ENCODE data around the gene SETD1A.

Gene SETD1A

GRCh38 chr16:30972872-30973271, 15.3 kb downstream of the SETD1A start:
- CTCF ChIA-PET: interaction anchor here (1.0 to 1.6 kb wide), 3 partner anchors 8 to 12 kb away, joined by 4 to 9 read pairs (median 5); partner anchors contain the start of gene HSD3B7
- Histone ChIP-seq H3K36me3 (ENCODE audit: control insufficient read depth in 4 of 4, insufficient read depth in 4 of 4, low read length in 3 of 4) (peaks cover 23 to 85% (median 66%) of the 10 kb centered on the region in 4 experiments), H3K4me3 (ENCODE audit: control insufficient read depth in 1 of 7, extremely low read depth in 1 of 7, insufficient read depth in 4 of 7, low read depth in 2 of 7, low read length in 6 of 7) (no peak overlapping the region), H3K27me3 (replicated peaks in 2 of 5; ENCODE audit: control insufficient read depth in 4 of 5, insufficient read depth in 5 of 5, low read length in 4 of 5) (no peaks in the 10 kb centered on the region), H3K4me1 (ENCODE audit: control extremely low read depth in 1 of 4, control insufficient read depth in 4 of 4, insufficient read depth in 4 of 4, low read length in 3 of 4) (no peaks in the 10 kb centered on the region), H3K9me3 (ENCODE audit: control extremely low read depth in 1 of 5, control insufficient read depth in 4 of 5, insufficient read depth in 2 of 5, low read depth in 1 of 5, low read length in 4 of 5) (no peaks in the 10 kb centered on the region), H3K27ac (ENCODE audit: insufficient read depth in 1 of 2, low read depth in 1 of 2, low read length in 2 of 2, poor library complexity in 1 of 2, severe bottlenecking in 2 of 2) (no peak overlapping the region)
- DNase-seq: peak in 1 of 3 donors; percentile 28
- WGBS (ENCODE audit: insufficient coverage): 97% methylated on average over 7 of the region's 7 CpGs
- POLR2A ChIA-PET: no interaction called here

- Histone ChIP-seq H3K27ac (ENCODE audit: insufficient read depth in 1 of 2, low read depth in 1 of 2, low read length in 2 of 2, poor library complexity in 1 of 2, severe bottlenecking in 2 of 2) (no peak overlapping the region), H3K9me3 (ENCODE audit: control extremely low read depth in 1 of 5, control insufficient read depth in 4 of 5, insufficient read depth in 2 of 5, low read depth in 1 of 5, low read length in 4 of 5) (no peaks in the 10 kb centered on the region), H3K4me3 (ENCODE audit: control insufficient read depth in 1 of 7, extremely low read depth in 1 of 7, insufficient read depth in 4 of 7, low read depth in 2 of 7, low read length in 6 of 7) (no peak overlapping the region), H3K4me1 (ENCODE audit: control extremely low read depth in 1 of 4, control insufficient read depth in 4 of 4, insufficient read depth in 4 of 4, low read length in 3 of 4) (no peaks in the 10 kb centered on the region), H3K36me3 (ENCODE audit: control insufficient read depth in 4 of 4, insufficient read depth in 4 of 4, low read length in 3 of 4) (peaks cover 27 to 86% (median 71%) of the 10 kb centered on the region in 4 experiments), H3K27me3 (replicated peaks in 2 of 5; ENCODE audit: control insufficient read depth in 4 of 5, insufficient read depth in 5 of 5, low read length in 4 of 5) (no peaks in the 10 kb centered on the region)
- DNase-seq: no peak
- 96% methylated on average over 4 of the region's 6 CpGs for WGBS (ENCODE audit: insufficient coverage)
- ChIA-PET POLR2A (no interaction called here), CTCF (interaction anchor here (1.8 kb wide), 1 partner anchor 11 kb away, joined by 12 read pairs; the partner anchor contains the start of gene HSD3B7)
These were observed 16.8 kb downstream of the SETD1A start for GRCh38 chr16:30974348-30974747.

DNA sequence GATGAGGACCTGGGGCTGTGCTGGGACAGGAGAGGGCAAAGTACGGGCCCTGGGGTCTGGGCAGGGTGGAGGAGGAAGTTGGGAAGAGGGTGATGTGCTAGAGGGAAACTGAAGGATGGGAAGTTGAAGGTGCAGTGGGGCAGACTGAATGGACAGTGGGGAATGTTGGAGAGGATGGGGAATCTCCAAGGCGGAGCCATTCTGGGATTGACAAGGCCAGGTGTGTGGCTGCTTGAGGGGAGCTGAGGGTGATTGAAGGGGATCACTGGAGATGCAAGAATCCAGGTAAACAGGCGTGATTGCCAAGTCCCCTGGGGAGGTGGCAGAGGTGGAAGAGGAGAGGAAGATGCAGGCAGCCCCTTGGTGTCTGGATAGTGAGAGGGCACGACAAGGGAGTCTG, 18.9 kb downstream of the SETD1A start:
- Histone ChIP-seq H3K36me3 (ENCODE audit: control insufficient read depth in 4 of 4, insufficient read depth in 4 of 4, low read length in 3 of 4) (peaks cover 21 to 87% (median 71%) of the 10 kb centered on the region in 4 experiments), H3K9me3 (ENCODE audit: control extremely low read depth in 1 of 5, control insufficient read depth in 4 of 5, insufficient read depth in 2 of 5, low read depth in 1 of 5, low read length in 4 of 5) (no peaks in the 10 kb centered on the region), H3K27me3 (replicated peaks in 2 of 5; ENCODE audit: control insufficient read depth in 4 of 5, insufficient read depth in 5 of 5, low read length in 4 of 5) (no peaks in the 10 kb centered on the region), H3K4me1 (ENCODE audit: control extremely low read depth in 1 of 4, control insufficient read depth in 4 of 4, insufficient read depth in 4 of 4, low read length in 3 of 4) (no peaks in the 10 kb centered on the region), H3K4me3 (ENCODE audit: control insufficient read depth in 1 of 7, extremely low read depth in 1 of 7, insufficient read depth in 4 of 7, low read depth in 2 of 7, low read length in 6 of 7) (no peak overlapping the region), H3K27ac (ENCODE audit: insufficient read depth in 1 of 2, low read depth in 1 of 2, low read length in 2 of 2, poor library complexity in 1 of 2, severe bottlenecking in 2 of 2) (no peak overlapping the region)
- POLR2A ChIA-PET: no interaction called here
- CTCF ChIA-PET: interaction anchor here (1.9 kb wide), 1 partner anchor 23 kb away, joined by 5 read pairs; no protein-coding TSS in a partner anchor
- no peak for DNase-seq
- 100% methylated on average over 4 of the region's 4 CpGs for WGBS (ENCODE audit: insufficient coverage)

- ChIA-PET CTCF (interaction anchor here (0.9 to 1.0 kb wide), 2 partner anchors 39 to 325 kb away, joined by 4 to 6 read pairs; no protein-coding TSS in a partner anchor), POLR2A (no interaction called here)
- Histone ChIP-seq H3K27me3 (replicated peaks in 2 of 5; ENCODE audit: control insufficient read depth in 4 of 5, insufficient read depth in 5 of 5, low read length in 4 of 5) (no peaks in the 10 kb centered on the region), H3K9me3 (ENCODE audit: control extremely low read depth in 1 of 5, control insufficient read depth in 4 of 5, insufficient read depth in 2 of 5, low read depth in 1 of 5, low read length in 4 of 5) (no peaks in the 10 kb centered on the region), H3K4me3 (ENCODE audit: control insufficient read depth in 1 of 7, extremely low read depth in 1 of 7, insufficient read depth in 4 of 7, low read depth in 2 of 7, low read length in 6 of 7) (no peak overlapping the region), H3K36me3 (ENCODE audit: control insufficient read depth in 4 of 4, insufficient read depth in 4 of 4, low read length in 3 of 4) (peaks cover 23 to 87% (median 71%) of the 10 kb centered on the region in 4 experiments), H3K27ac (ENCODE audit: insufficient read depth in 1 of 2, low read depth in 1 of 2, low read length in 2 of 2, poor library complexity in 1 of 2, severe bottlenecking in 2 of 2) (no peak overlapping the region), H3K4me1 (ENCODE audit: control extremely low read depth in 1 of 4, control insufficient read depth in 4 of 4, insufficient read depth in 4 of 4, low read length in 3 of 4) (no peaks in the 10 kb centered on the region)
- DNase-seq: peak in 2 of 3 donors; percentile 36 to 49
- 99% methylated on average over 15 of the region's 17 CpGs for whole genome bisulfite sequencing (ENCODE audit: insufficient coverage)
These were observed 19.9 kb downstream of the SETD1A start for GRCh38 chr16:30977502-30977901.

DNA sequence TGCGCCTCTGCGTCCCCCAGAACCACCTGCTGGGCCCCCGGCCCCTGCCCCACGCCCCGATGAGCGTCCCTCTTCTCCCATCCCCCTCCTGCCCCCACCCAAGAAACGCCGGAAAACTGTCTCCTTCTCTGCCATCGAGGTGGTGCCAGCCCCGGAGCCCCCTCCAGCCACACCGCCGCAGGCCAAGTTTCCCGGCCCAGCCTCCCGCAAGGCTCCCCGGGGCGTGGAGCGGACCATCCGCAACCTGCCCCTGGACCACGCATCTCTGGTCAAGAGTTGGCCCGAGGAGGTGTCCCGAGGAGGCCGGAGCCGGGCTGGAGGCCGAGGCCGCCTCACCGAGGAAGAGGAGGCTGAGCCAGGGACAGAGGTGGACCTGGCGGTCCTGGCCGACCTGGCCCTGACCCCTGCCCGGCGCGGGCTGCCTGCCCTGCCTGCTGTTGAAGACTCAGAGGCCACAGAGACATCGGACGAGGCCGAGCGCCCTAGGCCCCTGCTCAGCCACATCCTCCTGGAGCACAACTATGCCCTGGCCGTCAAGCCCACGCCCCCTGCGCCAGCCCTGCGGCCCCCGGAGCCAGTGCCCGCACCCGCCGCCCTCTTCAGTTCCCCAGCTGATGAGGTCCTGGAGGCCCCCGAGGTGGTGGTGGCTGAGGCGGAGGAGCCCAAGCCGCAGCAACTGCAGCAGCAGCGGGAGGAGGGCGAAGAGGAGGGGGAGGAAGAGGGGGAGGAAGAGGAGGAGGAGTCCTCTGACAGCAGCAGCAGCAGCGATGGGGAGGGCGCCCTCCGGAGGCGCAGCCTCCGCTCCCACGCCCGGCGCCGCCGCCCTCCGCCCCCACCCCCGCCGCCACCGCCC, 21.8 kb downstream of the SETD1A start:
- peaks cover 0 to 7% (median 5%) of the 10 kb centered on the region in 4 experiments for H3K4me1 ChIP-seq (ENCODE audit: control extremely low read depth in 1 of 4, control insufficient read depth in 4 of 4, insufficient read depth in 4 of 4, low read length in 3 of 4)
- H3K4me3 ChIP-seq (ENCODE audit: control insufficient read depth in 1 of 7, extremely low read depth in 1 of 7, insufficient read depth in 4 of 7, low read depth in 2 of 7, low read length in 6 of 7): no peak overlapping the region
- H3K27ac ChIP-seq (ENCODE audit: insufficient read depth in 1 of 2, low read depth in 1 of 2, low read length in 2 of 2, poor library complexity in 1 of 2, severe bottlenecking in 2 of 2): no peak overlapping the region
- CTCF ChIA-PET: no interaction called here
- H3K36me3 ChIP-seq (ENCODE audit: control insufficient read depth in 4 of 4, insufficient read depth in 4 of 4, low read length in 3 of 4): peaks cover 22 to 87% (median 67%) of the 10 kb centered on the region in 4 experiments
- H3K27me3 ChIP-seq (replicated peaks in 2 of 5; ENCODE audit: control insufficient read depth in 4 of 5, insufficient read depth in 5 of 5, low read length in 4 of 5): no peaks in the 10 kb centered on the region
- POLR2A ChIA-PET: no interaction called here
- no peaks in the 10 kb centered on the region for H3K9me3 ChIP-seq (ENCODE audit: control extremely low read depth in 1 of 5, control insufficient read depth in 4 of 5, insufficient read depth in 2 of 5, low read depth in 1 of 5, low read length in 4 of 5)
- WGBS (ENCODE audit: insufficient coverage): 96% methylated on average over 51 of the region's 62 CpGs
- no peak for DNase-seq

- Histone ChIP-seq H3K4me1 (ENCODE audit: control extremely low read depth in 1 of 4, control insufficient read depth in 4 of 4, insufficient read depth in 4 of 4, low read length in 3 of 4) (peaks cover 0 to 13% (median 7%) of the 10 kb centered on the region in 4 experiments), H3K9me3 (ENCODE audit: control extremely low read depth in 1 of 5, control insufficient read depth in 4 of 5, insufficient read depth in 2 of 5, low read depth in 1 of 5, low read length in 4 of 5) (no peaks in the 10 kb centered on the region), H3K4me3 (ENCODE audit: control insufficient read depth in 1 of 7, extremely low read depth in 1 of 7, insufficient read depth in 4 of 7, low read depth in 2 of 7, low read length in 6 of 7) (no peak overlapping the region), H3K27me3 (replicated peaks in 2 of 5; ENCODE audit: control insufficient read depth in 4 of 5, insufficient read depth in 5 of 5, low read length in 4 of 5) (no peaks in the 10 kb centered on the region), H3K36me3 (ENCODE audit: control insufficient read depth in 4 of 4, insufficient read depth in 4 of 4, low read length in 3 of 4) (peaks cover 20 to 86% (median 69%) of the 10 kb centered on the region in 4 experiments), H3K27ac (ENCODE audit: insufficient read depth in 1 of 2, low read depth in 1 of 2, low read length in 2 of 2, poor library complexity in 1 of 2, severe bottlenecking in 2 of 2) (no peak overlapping the region)
- ChIA-PET CTCF (no interaction called here), POLR2A (no interaction called here)
- whole genome bisulfite sequencing (ENCODE audit: insufficient coverage): 93% methylated on average over 15 of the region's 15 CpGs
- DNase-seq: no peak
These were observed 22.4 kb downstream of the SETD1A start for GRCh38 chr16:30980023-30980371.

GRCh38 chr16:30980434-30980833, 22.9 kb downstream of the SETD1A start:
- H3K27ac ChIP-seq (ENCODE audit: insufficient read depth in 1 of 2, low read depth in 1 of 2, low read length in 2 of 2, poor library complexity in 1 of 2, severe bottlenecking in 2 of 2): no peak overlapping the region
- no peak for DNase-seq
- POLR2A ChIA-PET: no interaction called here
- H3K4me1 ChIP-seq (ENCODE audit: control extremely low read depth in 1 of 4, control insufficient read depth in 4 of 4, insufficient read depth in 4 of 4, low read length in 3 of 4): peaks cover 0 to 17% (median 10%) of the 10 kb centered on the region in 4 experiments
- 94% methylated on average over 11 of the region's 29 CpGs for WGBS (ENCODE audit: insufficient coverage)
- H3K27me3 ChIP-seq (replicated peaks in 2 of 5; ENCODE audit: control insufficient read depth in 4 of 5, insufficient read depth in 5 of 5, low read length in 4 of 5): no peaks in the 10 kb centered on the region
- CTCF ChIA-PET: interaction anchor here (1.2 to 2.3 kb wide), 2 partner anchors 35 to 318 kb away, joined by 3 to 7 read pairs; no protein-coding TSS in a partner anchor
- peaks cover 20 to 87% (median 67%) of the 10 kb centered on the region in 4 experiments for H3K36me3 ChIP-seq (ENCODE audit: control insufficient read depth in 4 of 4, insufficient read depth in 4 of 4, low read length in 3 of 4)
- H3K4me3 ChIP-seq (ENCODE audit: control insufficient read depth in 1 of 7, extremely low read depth in 1 of 7, insufficient read depth in 4 of 7, low read depth in 2 of 7, low read length in 6 of 7): no peak overlapping the region
- no peaks in the 10 kb centered on the region for H3K9me3 ChIP-seq (ENCODE audit: control extremely low read depth in 1 of 5, control insufficient read depth in 4 of 5, insufficient read depth in 2 of 5, low read depth in 1 of 5, low read length in 4 of 5)

Data from common myeloid progenitor, CD34-positive (primary cell).